ENCODE results near the gene PHGDH.

GRCh38 chr1:119675349-119676345 lies 36.1 kb upstream of the PHGDH start:
- TF ChIP-seq GATA3 (IDR thresholded peaks at IDR 0.05; ENCODE audit: low read depth, low read length) (no peak), GATA2 (IDR thresholded peaks at IDR 0.05; ENCODE audit: low read depth, low read length) (no peak)

All from SH-SY5Y (cell line).